OCI-LY3 (cell line): ENCODE results near the gene YIPF6.
"Not testable (repeated sequence)": the region's sequence is repeated elsewhere in the genome, so short reads cannot be mapped to it uniquely, and the experiment has no call there.

Experiments used
- H2AFZ ChIP-seq: fragments of 200-600, 300-600 bp; shearing (Covaris generic); 2 replicates; pipeline ENCODE4 v1.6.0; 2014; ENCODE audit warnings: antibody characterized with exemption, low read depth, low read length
- H3K27ac ChIP-seq: fragments of 200-600, 300-600 bp; sonication (generic); 2 replicates; pipeline ENCODE4 v1.5.1; 2014; ENCODE audit warnings: mild to moderate bottlenecking, low read length, moderate library complexity, mixed read lengths
- H3K27me3 ChIP-seq: fragments of 200-600, 300-600 bp; sonication (generic); 2 replicates; pipeline ENCODE4 v1.6.1; 2014; ENCODE audit warnings: low read depth, low read length, mixed read lengths
- H3K36me3 ChIP-seq: fragments of 200-600, 300-600 bp; sonication (generic); replicated peaks from 2 replicates; pipeline ENCODE3; 2014; ENCODE audit warnings: low read depth, low read length, mixed read lengths
- H3K4me1 ChIP-seq: fragments of 300-600, 200-600 bp; sonication (generic); 2 replicates; pipeline ENCODE4 v1.6.1; 2014; ENCODE audit warnings: low read length, mixed read lengths
- H3K4me2 ChIP-seq: fragments of 200-600, 300-600 bp; sonication (generic); 2 replicates; pipeline ENCODE4 v1.6.1; 2014; ENCODE audit warnings: low read length, mixed read lengths
- H3K4me3 ChIP-seq: fragments of 300-600, 200-600 bp; sonication (generic); 2 replicates; pipeline ENCODE4 v1.5.1; 2014; ENCODE audit warnings: antibody characterized with exemption, mild to moderate bottlenecking, low read length, moderate library complexity
- H3K79me2 ChIP-seq: fragments of 300-600, 200-600 bp; shearing (Covaris generic); 2 replicates; pipeline ENCODE4 v1.6.1; 2014; ENCODE audit warnings: mild to moderate bottlenecking, low read length, mixed read lengths
- H3K9ac ChIP-seq: fragments of 300-600, 200-600 bp; shearing (Covaris generic); 2 replicates; pipeline ENCODE4 v1.6.0; 2014; ENCODE audit warnings: mild to moderate bottlenecking, low read length, moderate library complexity
- H3K9me3 ChIP-seq: fragments of 200-600, 300-600 bp; shearing (Covaris generic); 2 replicates; pipeline ENCODE4 v1.6.1; 2014; ENCODE audit warnings: low read length, mixed read lengths; ENCODE audit not compliant: insufficient read depth
- H4K20me1 ChIP-seq: fragments of 200-600, 300-600 bp; sonication (generic); 2 replicates; pipeline ENCODE4 v1.6.1; 2016; ENCODE audit warnings: low read length, mixed read lengths; ENCODE audit not compliant: insufficient read depth
- CTCF ChIP-seq: fragments of 200-600, 300-600 bp; sonication (generic); IDR thresholded peaks from 2 replicates; pipeline ENCODE4 v1.5.1; 2014; ENCODE audit warnings: antibody characterized with exemption, low read length, low read depth
- EZH2phosphoT487 ChIP-seq: fragments of 200-600 bp; shearing (Covaris generic); IDR thresholded peaks from 2 replicates; pipeline ENCODE4 v1.6.1; 2018; ENCODE audit warnings: antibody characterized with exemption, mixed run types, low read depth

The YIPF6 gene

GRCh38 chrX:68463880-68464279 lies 35.0 kb upstream of the YIPF6 start:
- no peak overlapping the region for H3K4me3 ChIP-seq

GRCh38 chrX:68464796-68465195 lies 34.1 kb upstream of the YIPF6 start:
- TF ChIP-seq EZH2phosphoT487 (no peak), CTCF (no peak)
- Histone ChIP-seq H4K20me1 (no peaks in the 10 kb centered on the region), H3K9ac (no peak overlapping the region), H2AFZ (no peak overlapping the region), H3K9me3 (no peaks in the 10 kb centered on the region), H3K27me3 (no peaks in the 10 kb centered on the region), H3K36me3 (no peaks in the 10 kb centered on the region), H3K79me2 (no peaks in the 10 kb centered on the region), H3K4me2 (no peak overlapping the region), H3K4me1 (no peaks in the 10 kb centered on the region), H3K27ac (no peak overlapping the region), H3K4me3 (no peak overlapping the region)

More at GRCh38 chrX:68463880-68464279, 35.0 kb upstream of the YIPF6 start:
- Histone ChIP-seq H3K27me3 (no peaks in the 10 kb centered on the region), H2AFZ (no peak overlapping the region), H4K20me1 (no peaks in the 10 kb centered on the region), H3K36me3 (no peaks in the 10 kb centered on the region), H3K4me1 (no peaks in the 10 kb centered on the region), H3K27ac (no peak overlapping the region), H3K4me2 (no peak overlapping the region), H3K79me2 (no peaks in the 10 kb centered on the region), H3K9ac (no peak overlapping the region), H3K9me3 (no peaks in the 10 kb centered on the region)
- TF ChIP-seq CTCF (no peak), EZH2phosphoT487 (no peak)

- H3K4me2 ChIP-seq: no peak overlapping the region
- H3K27me3 ChIP-seq: no peaks in the 10 kb centered on the region
- no peaks in the 10 kb centered on the region for H3K9me3 ChIP-seq
- H3K9ac ChIP-seq: no peak overlapping the region
- no peaks in the 10 kb centered on the region for H3K4me1 ChIP-seq
- H3K27ac ChIP-seq: no peak overlapping the region
- H2AFZ ChIP-seq: no peak overlapping the region
- TF ChIP-seq CTCF (no peak), EZH2phosphoT487 (no peak)
- no peaks in the 10 kb centered on the region for H3K79me2 ChIP-seq
- no peaks in the 10 kb centered on the region for H3K36me3 ChIP-seq
- no peaks in the 10 kb centered on the region for H4K20me1 ChIP-seq
- no peak overlapping the region for H3K4me3 ChIP-seq
Measured at GRCh38 chrX:68480969-68481368, 17.9 kb upstream of the YIPF6 start.

- H3K79me2 ChIP-seq, H3K9ac ChIP-seq, H3K36me3 ChIP-seq, H3K4me1 ChIP-seq, H3K27ac ChIP-seq, H3K4me3 ChIP-seq, H4K20me1 ChIP-seq, H2AFZ ChIP-seq, H3K4me2 ChIP-seq, H3K27me3 ChIP-seq, H3K9me3 ChIP-seq: not testable (repeated sequence)
Measured at GRCh38 chrX:68486198-68486597, 12.7 kb upstream of the YIPF6 start.

- TF ChIP-seq EZH2phosphoT487 (no peak), CTCF (no peak)
- no peaks in the 10 kb centered on the region for H3K4me1 ChIP-seq
- H3K27me3 ChIP-seq: 0 out of 2 replicates have a peak, but pooled peaks cover 2% of the 10 kb centered on the region
- no peaks in the 10 kb centered on the region for H4K20me1 ChIP-seq
- H3K9me3 ChIP-seq: no peaks in the 10 kb centered on the region
- H3K79me2 ChIP-seq: no peaks in the 10 kb centered on the region
- H3K9ac ChIP-seq: no peak overlapping the region
- no peak overlapping the region for H2AFZ ChIP-seq
- no peak overlapping the region for H3K4me3 ChIP-seq
- no peaks in the 10 kb centered on the region for H3K36me3 ChIP-seq
- H3K27ac ChIP-seq: no peak overlapping the region
- H3K4me2 ChIP-seq: no peak overlapping the region
Measured at GRCh38 chrX:68487254-68487653, 11.6 kb upstream of the YIPF6 start.
